Thyroid gland (tissue), 4 donors: ENCODE data around the gene SDS.

Experiments used
- CTCF ChIP-seq, 6 experiments: fragments of 200-600 bp in 3 of 6; fragments of 450-650 bp in 3 of 6; sonication (generic) in 3 of 6; IDR thresholded peaks; one replicate each; pipeline ENCODE4 v1.5.1; 2016 to 2019; ENCODE audit warnings: antibody characterized with exemption in 6 of 6, mild to moderate bottlenecking in 2 of 6, inconsistent platforms in 1 of 6, moderate library complexity in 1 of 6
- POLR2A ChIP-seq, 2 donors: fragments of 450-650 bp; IDR thresholded peaks; one replicate each; pipeline ENCODE4 v1.6.1; 2017; ENCODE audit warnings: antibody characterized with exemption in 2 of 2, mild to moderate bottlenecking in 2 of 2, moderate library complexity in 1 of 2

- TF ChIP-seq CTCF (IDR thresholded peaks at IDR 0.05) (no peak), POLR2A (IDR thresholded peaks at IDR 0.05) (no peak)
These were observed 29.7 kb downstream of the SDS start for GRCh38 chr12:113373969-113374368.
